HG03196 (cell line): ENCODE measurements around the gene CDH19.

Experiments
- ATAC-seq: cut with Tn5 transposase; IDR thresholded peaks from one replicate; pipeline ENCODE4 v1.9.1; 2021; ENCODE audit not compliant: unreplicated experiment

Gene CDH19

GRCh38 chr18:66571845-66572244, 32.0 kb downstream of the CDH19 start:
- ATAC-seq, result no peak

DNA sequence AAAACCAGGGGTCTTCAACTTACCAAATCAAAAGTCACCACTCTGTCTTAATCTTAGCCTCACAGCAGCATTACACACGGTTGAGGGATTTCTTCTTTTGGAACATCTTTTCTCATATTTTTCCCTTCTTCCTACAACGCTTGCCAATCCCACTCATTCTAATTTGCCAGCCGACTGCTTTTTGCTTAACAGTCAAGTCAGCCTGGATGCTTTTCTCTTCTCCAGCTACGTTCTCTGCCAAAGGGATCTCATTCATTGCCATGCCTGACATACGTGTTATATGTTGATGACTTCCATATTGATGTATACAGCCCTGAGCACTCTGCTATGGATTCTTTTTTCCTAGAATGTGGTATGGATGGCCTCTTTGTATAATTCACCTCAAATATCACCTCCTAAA, 37.3 kb downstream of the CDH19 start:
- ATAC-seq, result no peak

GRCh38 chr18:66564236-66564635, 39.7 kb downstream of the CDH19 start:
- no peak for ATAC-seq

DNA sequence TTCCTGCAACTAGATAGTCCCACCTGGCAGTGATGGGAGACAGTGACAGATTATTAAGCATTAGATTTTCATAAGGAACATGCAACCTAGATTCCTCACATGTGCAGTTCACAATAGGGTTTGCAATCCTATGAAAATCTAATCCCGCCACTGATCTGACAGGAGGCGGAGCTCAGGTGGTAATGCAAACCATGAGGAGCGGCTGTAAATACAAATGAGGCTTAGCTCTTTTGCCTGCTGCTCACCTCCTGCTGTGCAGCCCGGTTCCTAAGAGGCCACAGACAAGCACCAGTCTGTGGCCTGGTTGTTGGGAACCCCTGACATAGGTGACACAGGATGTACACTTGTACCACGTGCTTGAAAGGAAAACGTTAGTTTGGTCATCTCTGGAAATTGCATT, 41.6 kb downstream of the CDH19 start:
- ATAC-seq, result no peak

GRCh38 chr18:66560094-66560493, 43.8 kb downstream of the CDH19 start:
- no peak for ATAC-seq

DNA sequence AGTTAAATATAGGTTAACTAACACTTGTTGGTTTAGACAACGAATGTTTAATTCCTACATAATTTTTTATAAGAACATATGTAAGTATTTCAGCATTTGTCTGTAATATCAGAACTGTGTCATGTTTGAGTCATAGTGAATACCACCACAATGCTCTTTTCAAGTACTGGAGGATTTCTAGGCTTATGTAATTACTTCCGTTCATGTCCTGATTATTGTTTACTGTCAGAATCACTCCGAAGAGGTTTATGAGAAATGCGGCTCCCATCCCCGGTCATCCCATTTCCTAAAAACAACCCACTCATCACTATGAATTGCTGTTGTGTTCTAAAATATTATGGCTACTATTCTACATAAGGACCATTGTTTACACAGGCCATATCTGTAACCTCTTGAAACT, 45.1 kb downstream of the CDH19 start:
- no peak for ATAC-seq

GRCh38 chr18:66557091-66557490, 46.8 kb downstream of the CDH19 start:
- ATAC-seq, result no peak

GRCh38 chr18:66555585-66555984, 48.3 kb downstream of the CDH19 start:
- ATAC-seq, result no peak

GRCh38 chr18:66553824-66554223, 50.1 kb downstream of the CDH19 start:
- ATAC-seq, result no peak

- no peak for ATAC-seq
Observed at GRCh38 chr18:66550366-66550765, 53.5 kb downstream of the CDH19 start.

- ATAC-seq, result no peak
Observed at GRCh38 chr18:66548747-66549146, 55.1 kb downstream of the CDH19 start.

GRCh38 chr18:66534110-66534509, 69.8 kb downstream of the CDH19 start:
- no peak for ATAC-seq

- ATAC-seq, result no peak
Observed at GRCh38 chr18:66533693-66534092, 70.2 kb downstream of the CDH19 start.

DNA sequence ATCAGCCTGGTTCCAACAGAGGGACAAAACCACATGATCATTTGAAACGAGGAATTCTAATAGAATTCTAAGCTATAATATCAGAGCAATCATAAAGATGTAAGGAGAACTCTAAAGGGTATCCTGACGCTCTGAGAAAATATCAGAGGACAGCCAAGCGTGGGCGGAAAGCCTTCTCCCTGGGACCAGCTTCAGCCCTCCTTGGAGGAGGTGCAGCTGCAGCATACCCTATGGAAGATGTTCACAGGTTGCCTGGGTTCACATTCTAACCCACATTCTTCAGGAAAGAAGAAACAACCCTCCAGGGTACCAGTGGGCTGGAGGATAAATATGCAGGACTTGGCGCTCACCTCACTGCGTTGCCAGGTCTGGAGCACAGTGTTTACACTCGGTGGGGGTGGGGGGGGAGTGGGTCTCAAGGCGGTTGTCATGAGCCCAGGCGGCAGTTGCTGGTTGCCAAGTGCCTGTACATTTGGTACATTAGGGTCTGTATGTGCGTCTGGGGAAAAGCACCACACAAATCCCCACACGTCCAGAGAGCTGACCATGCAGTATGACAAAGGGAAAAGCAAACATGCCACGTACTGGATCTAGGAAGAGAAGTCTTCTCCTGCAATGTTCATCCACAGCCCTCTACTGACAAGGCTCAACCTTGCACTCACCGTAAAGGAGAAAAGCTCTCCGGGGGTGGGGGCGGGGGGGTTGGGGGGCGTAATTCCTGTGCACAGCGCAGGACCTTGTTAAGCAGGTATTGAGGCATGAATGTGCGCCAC, 80.5 kb downstream of the CDH19 start:
- ATAC-seq, result no peak

- ATAC-seq, result no peak
Observed at GRCh38 chr18:66513996-66514395, 89.9 kb downstream of the CDH19 start.

DNA sequence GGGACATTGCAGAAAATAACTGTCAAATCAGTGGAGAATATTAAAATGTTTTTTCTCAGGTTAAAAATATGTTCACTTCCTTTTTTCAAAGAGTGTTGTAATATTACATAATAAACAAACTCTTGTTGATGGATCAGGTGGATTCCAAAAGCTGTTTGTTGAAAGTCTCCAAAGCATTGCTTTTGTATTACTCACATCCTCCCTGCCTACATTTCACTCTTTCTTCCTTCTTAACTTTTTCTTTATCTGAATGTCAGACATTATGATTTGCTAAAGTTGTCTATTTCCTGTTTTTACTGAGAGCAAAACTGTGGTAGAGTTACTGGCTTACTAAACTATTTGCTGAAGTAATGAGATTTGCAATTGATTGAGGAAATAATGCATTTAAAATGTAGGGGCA, 92.1 kb downstream of the CDH19 start:
- no peak for ATAC-seq

DNA sequence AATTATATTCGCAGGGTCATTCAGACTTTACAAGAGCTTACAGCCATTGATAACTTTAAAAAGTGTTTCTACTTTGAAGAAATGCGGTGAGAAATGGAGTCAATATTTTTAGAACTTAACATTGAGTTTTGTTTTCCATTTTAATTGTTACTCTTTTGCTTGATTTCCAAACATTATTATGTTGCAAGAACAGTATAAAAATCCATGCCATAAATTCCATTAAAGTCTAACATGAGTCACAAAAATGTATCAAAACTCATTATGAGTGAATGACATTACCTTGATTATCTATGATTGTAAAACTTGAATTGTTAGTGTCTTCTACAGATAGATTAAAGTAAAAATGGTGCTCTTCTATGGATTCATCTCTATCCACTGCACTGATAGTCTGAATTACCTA, 92.6 kb downstream of the CDH19 start:
- no peak for ATAC-seq

GRCh38 chr18:66510357-66511045, 93.4 kb downstream of the CDH19 start:
- no peak for ATAC-seq

GRCh38 chr18:66508937-66509336, 95.0 kb downstream of the CDH19 start:
- no peak for ATAC-seq

DNA sequence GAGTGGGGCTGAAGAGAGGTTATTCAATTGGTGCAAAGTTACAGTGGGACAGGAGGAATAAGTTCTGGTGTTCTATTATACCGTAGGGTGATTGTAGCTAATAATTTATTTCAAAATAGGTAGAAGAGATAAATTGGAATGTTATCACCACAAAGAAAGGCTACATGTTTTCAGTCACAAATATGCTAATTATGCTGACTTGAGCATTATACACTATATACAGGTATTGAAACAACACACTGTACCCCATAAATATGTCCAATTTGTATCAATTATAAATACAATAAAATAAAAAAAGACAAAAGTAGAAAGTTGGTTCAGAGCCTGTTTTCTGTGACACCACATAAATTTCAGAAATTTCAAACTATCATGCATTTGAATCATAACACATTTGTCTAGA, 97.7 kb downstream of the CDH19 start:
- no peak for ATAC-seq

DNA sequence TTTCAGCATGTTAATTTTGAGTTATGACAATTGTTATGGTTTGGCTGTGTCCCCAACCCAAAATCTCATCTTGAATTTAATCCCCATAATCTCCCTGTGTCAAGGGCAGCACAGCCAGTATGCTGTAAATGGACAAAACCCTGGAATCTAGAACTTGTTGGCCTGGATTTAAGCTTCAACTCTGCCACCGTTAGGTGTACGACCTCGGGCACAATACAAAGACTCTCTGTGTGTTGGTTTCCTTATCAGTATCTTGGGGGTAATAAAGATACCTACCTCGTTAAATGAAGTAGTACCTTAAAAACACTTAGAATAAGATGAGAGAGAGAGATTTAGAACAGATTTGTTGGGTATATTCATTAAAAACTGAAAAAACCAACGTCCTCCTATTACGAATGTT, 106.5 kb downstream of the CDH19 start:
- ATAC-seq, result no peak

DNA sequence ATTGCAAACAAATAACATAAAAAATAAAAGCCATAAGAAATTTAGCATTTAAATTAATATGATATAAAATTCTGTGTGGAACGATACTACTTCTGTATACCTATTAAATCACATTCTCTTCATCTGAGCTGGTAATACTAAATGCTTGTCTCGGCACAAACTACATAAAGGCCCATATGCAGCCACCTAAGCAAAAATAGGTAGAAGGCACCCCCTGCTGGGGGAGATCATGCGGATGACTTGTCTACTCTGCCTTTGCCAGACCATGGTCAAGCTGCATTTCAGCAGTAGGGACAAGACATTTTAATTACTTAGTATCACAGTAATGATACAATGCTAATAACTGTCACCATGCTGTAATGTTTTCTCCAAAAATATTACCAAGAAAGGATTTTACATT, 108.0 kb downstream of the CDH19 start:
- ATAC-seq, result no peak

GRCh38 chr18:66473882-66474281, 130.0 kb downstream of the CDH19 start:
- ATAC-seq, result no peak
